NCI-H128 (cell line): ENCODE measurements around the gene ZNF358.

Experiments
- DNase-seq: peaks from one replicate; lab custom pipeline; 2025; ENCODE audit not compliant: unreplicated experiment; lab: John Stamatoyannopoulos, UW

ZNF358 gene

GRCh38 chr19:7515645-7516151, at the start of gene ZNF358:
ZNF358 (plus strand) TSS chr19:7516103; CDS start chr19:7519243, 3,140 bp downstream.
- peak; percentile 35 for DNase-seq

- no peak for DNase-seq
These were observed 48.6 kb upstream of the ZNF358 start for GRCh38 chr19:7467009-7467989.

DNA sequence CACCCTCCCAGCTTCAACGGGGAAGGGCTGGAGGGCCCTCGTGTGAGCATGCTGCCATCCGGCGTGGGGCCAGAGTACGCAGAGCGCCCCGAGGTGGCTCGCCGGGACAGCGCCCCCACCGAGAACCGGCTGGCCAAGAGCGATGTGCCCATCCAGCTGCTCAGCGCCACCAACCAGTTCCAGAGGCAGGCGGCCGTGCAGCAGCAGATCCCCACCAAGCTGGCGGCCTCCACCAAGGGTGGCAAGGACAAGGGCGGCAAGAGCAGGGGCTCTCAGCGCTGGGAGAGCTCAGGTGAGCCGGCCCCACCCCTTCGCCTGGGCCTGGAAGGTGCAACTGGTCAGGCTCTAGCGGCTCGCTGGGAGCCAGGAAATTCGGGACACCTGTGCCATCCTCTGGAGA, 47.1 kb upstream of the ZNF358 start:
- DNase-seq = no peak

DNA sequence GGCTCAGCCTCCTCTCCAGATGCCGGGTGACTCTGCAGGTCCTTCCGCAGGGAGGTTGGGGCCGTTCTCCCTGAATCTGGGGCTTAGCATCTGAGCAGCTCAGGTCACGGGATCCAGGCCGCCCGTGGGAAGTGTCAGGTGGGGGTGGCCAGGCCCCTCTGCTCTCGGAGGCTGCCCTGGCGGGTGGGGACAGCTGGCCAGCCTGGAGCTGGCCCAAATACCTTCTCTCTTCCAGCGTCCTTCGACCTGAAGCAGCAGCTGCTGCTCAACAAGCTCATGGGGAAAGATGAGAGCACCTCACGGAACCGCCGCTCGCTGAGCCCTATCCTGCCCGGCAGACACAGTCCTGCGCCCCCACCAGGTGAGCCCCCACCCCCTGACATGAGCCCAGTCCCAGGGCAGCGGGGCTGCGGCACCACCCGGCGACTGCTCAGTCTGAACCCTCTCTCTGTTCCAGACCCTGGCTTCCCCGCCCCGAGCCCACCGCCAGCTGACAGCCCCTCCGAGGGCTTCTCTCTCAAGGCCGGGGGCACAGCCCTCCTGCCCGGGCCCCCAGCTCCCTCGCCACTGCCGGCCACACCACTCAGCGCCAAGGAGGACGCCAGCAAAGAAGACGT, 46.1 kb upstream of the ZNF358 start:
- no peak for DNase-seq

- DNase-seq = no peak
These were observed 45.2 kb upstream of the ZNF358 start for GRCh38 chr19:7470540-7471305.

- no peak for DNase-seq
These were observed 43.9 kb upstream of the ZNF358 start for GRCh38 chr19:7471696-7472615.

GRCh38 chr19:7475665-7476064, 40.2 kb upstream of the ZNF358 start:
- no peak for DNase-seq

DNA sequence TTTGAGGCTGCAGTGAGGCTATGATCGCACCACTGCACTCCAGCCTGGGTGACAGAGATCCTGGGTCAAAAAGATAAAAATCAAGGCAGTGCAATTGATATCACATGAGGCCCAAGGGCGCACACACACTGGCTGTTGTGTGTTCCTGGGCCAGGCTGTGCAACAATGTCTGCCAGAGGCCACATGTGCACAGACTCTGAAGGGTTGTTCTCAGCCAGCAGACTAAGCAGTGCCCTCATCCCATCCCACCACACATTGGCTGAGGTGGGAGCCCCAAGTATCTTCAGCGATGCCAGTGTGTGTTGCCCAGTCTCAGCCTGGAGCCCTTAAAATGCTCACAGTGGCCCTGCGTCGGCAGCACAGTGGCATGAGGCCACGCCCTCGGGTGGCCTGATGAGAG, 39.7 kb upstream of the ZNF358 start:
- no peak for DNase-seq

GRCh38 chr19:7476777-7477494, 39.0 kb upstream of the ZNF358 start:
- no peak for DNase-seq

DNA sequence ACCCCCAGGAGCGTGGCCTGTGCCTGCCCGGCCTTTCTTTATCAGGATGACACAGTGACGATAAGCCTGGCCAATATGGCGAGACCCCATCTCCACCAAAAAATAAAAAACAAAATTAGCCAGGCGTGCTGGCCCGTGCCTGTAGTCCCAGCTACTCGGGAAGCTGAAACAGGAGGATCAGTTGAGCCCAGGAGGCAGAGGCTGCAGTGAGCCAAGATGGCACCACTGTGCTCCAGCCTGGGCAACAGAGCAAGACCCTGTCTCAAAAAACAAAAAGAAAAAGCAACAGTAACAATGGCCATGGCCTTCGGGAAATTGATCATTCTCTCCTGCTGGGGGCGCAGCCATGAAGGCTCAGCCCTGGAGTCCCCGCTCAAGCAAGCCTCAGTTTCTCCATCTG, 38.1 kb upstream of the ZNF358 start:
- DNase-seq = no peak

GRCh38 chr19:7478173-7478842, 37.6 kb upstream of the ZNF358 start:
- no peak for DNase-seq

DNA sequence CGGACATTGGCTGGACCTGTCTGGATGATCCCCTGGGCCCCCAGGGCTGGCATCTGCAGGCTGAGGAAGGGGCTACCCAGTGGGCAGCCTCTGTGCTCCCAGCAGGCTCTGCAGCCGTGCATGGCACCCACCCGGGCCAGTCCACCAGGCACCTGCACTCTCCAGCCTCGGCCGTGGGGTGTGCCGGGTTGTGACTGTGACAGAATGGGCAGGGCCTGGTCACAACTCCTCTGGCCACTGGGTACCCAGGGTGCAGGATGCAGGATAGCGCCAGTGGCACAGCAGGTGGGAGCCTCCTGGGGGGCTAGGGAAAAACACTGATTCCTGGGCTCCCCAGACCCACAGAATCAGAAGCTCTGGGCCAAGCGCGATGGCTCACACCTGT, 37.1 kb upstream of the ZNF358 start:
- no peak for DNase-seq

GRCh38 chr19:7480222-7480969, 35.5 kb upstream of the ZNF358 start:
- no peak for DNase-seq

- DNase-seq = no peak
These were observed 35.0 kb upstream of the ZNF358 start for GRCh38 chr19:7480970-7481255.

DNA sequence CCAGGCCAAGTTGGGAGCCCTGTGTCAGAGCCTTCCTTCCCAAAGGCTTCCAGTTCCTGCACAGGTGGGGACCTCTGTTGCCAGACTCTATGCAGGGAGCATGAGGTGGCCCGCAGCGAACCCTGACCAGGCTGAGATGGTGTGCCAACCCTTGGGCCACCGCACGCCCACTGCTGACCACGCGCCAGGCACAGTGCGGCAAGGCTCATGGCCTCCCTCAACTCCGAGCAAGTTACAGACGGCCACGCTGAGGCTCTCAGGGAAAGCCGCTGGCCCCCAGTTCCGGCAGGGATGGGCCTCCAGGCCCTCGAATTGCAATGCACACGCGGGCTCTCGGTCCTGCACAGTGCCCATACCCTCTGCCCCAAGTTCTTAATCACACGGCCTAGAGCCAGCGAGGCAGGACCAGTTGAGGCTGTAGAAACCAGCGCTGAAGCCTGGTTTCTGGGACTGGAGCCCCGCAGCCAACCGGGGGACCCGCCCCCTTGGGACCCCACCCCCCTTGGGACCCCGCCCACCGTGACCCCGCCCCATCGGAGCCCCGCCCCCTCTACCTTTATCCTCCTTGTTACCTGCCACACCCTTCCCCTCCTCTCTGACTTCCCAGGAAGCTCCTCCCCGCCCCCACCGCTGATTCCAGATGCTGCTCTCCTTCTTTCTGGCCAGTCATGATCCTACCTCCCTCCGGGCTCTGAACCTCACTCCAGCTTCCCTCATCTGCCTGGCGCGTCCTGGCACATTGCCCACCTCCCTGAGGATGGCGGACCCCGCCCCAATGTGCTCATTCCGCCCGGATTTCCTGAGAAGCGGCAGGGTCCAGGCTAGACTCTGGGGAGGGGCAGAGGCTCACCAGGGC, 33.1 kb upstream of the ZNF358 start:
- peak; percentile 2 for DNase-seq

- no peak for DNase-seq
These were observed 32.1 kb upstream of the ZNF358 start for GRCh38 chr19:7483720-7484201.

GRCh38 chr19:7486923-7487322, 29.0 kb upstream of the ZNF358 start:
- DNase-seq = no peak
